Brain microvascular endothelial cell (primary cell): Measurements from ENCODE around the gene CCL22.

Experiments used
- DNase-seq: peaks from one replicate; pipeline ENCODE4 v3.0.0-alpha.2; 2020
- H3K27ac ChIP-seq: fragments of 250-450 bp; sonication (Bioruptor Pico); 2 replicates; pipeline ENCODE4 v1.5.1; 2020; ENCODE audit warnings: mild to moderate bottlenecking, moderate library complexity
- H3K27me3 ChIP-seq: fragments of 250-450 bp; sonication (Bioruptor Pico); replicated peaks from 2 replicates; pipeline ENCODE4 v1.5.1; 2020; ENCODE audit warnings: mild to moderate bottlenecking
- H3K36me3 ChIP-seq: fragments of 250-450 bp; sonication (Bioruptor Pico); replicated peaks from 2 replicates; pipeline ENCODE4 v1.5.1; 2020; ENCODE audit warnings: mild to moderate bottlenecking
- H3K4me3 ChIP-seq: 2 replicates; pipeline ENCODE4 v1.5.1; 2011; ENCODE audit warnings: low read depth, mild to moderate bottlenecking, control low read depth, low read length, moderate library complexity
- CTCF ChIP-seq: IDR thresholded peaks from 2 replicates; pipeline ENCODE4 v1.5.1; 2011; ENCODE audit warnings: low read depth, mild to moderate bottlenecking, moderate library complexity, low read length, control low read depth, inconsistent platforms; ENCODE audit errors: missing control alignments
- in situ Hi-C: cut with HindIII; loops from 2 replicates; pipeline ENCODE4 v1.10.0; 2017; ENCODE audit warnings: low sequenced_read_pairs, low pct_ligation_motif_present

Gene CCL22

GRCh38 chr16:57349212-57350031, 9.2 kb upstream of the CCL22 start:
- Histone ChIP-seq H3K36me3 (no peaks in the 10 kb centered on the region), H3K27ac (no peak overlapping the region), H3K27me3 (peaks cover 6% of the 10 kb centered on the region), H3K4me3 (no peak overlapping the region)
- in situ Hi-C loops: no loop called here
- TF ChIP-seq CTCF: no peak
- no peak for DNase-seq

GRCh38 chr16:57352636-57353047, 5.9 kb upstream of the CCL22 start:
- TF ChIP-seq CTCF: no peak
- Histone ChIP-seq H3K27me3 (peaks cover 6% of the 10 kb centered on the region), H3K36me3 (no peaks in the 10 kb centered on the region), H3K4me3 (no peak overlapping the region), H3K27ac (no peak overlapping the region)
- in situ Hi-C loops: no loop called here
- no peak for DNase-seq

GRCh38 chr16:57354311-57354710, 4.3 kb upstream of the CCL22 start:
- no peak for DNase-seq
- Histone ChIP-seq H3K27ac (no peak overlapping the region), H3K4me3 (no peak overlapping the region), H3K36me3 (no peaks in the 10 kb centered on the region), H3K27me3 (peaks cover 4% of the 10 kb centered on the region)
- no peak for TF ChIP-seq CTCF
- in situ Hi-C loops: no loop called here

- no peak overlapping the region for H3K4me3 ChIP-seq
- no peaks in the 10 kb centered on the region for H3K36me3 ChIP-seq
- H3K27me3 ChIP-seq: no peaks in the 10 kb centered on the region
- in situ Hi-C loops: no loop called here
- TF ChIP-seq CTCF: no peak
- H3K27ac ChIP-seq: no peak overlapping the region
- DNase-seq: no peak
Measured at GRCh38 chr16:57355898-57356414, 2.6 kb upstream of the CCL22 start.

GRCh38 chr16:57356547-57356946, 2.0 kb upstream of the CCL22 start:
- no peaks in the 10 kb centered on the region for H3K27me3 ChIP-seq
- no peak for TF ChIP-seq CTCF
- no peak overlapping the region for H3K27ac ChIP-seq
- DNase-seq: no peak
- in situ Hi-C loops: no loop called here
- no peaks in the 10 kb centered on the region for H3K36me3 ChIP-seq
- no peak overlapping the region for H3K4me3 ChIP-seq
